GM18861 (cell line): Measurements from ENCODE around the gene MPP7.

Experiments
- ATAC-seq: cut with Tn5 transposase; IDR thresholded peaks from one replicate; pipeline ENCODE4 v1.9.1; 2021; ENCODE audit not compliant: unreplicated experiment

MPP7 gene

GRCh38 chr10:28307267-28307666, 4.4 kb upstream of the MPP7 start:
- no peak for ATAC-seq

GRCh38 chr10:28305553-28305952, 2.7 kb upstream of the MPP7 start:
- no peak for ATAC-seq

- ATAC-seq: no peak
Measured at GRCh38 chr10:28304032-28304571, 1.2 kb upstream of the MPP7 start.

GRCh38 chr10:28302012-28302637, 739 bp downstream of the MPP7 start:
- no peak for ATAC-seq

- no peak for ATAC-seq
Measured at GRCh38 chr10:28300027-28300426, 2.8 kb downstream of the MPP7 start.

GRCh38 chr10:28298951-28299350, 3.9 kb downstream of the MPP7 start:
- ATAC-seq: no peak

GRCh38 chr10:28296023-28296422, 6.8 kb downstream of the MPP7 start:
- ATAC-seq: no peak

- ATAC-seq: no peak
Measured at GRCh38 chr10:28295336-28295735, 7.5 kb downstream of the MPP7 start.

- no peak for ATAC-seq
Measured at GRCh38 chr10:28294809-28295208, 8.1 kb downstream of the MPP7 start.

- ATAC-seq: no peak
Measured at GRCh38 chr10:28294169-28294532, 8.7 kb downstream of the MPP7 start.

GRCh38 chr10:28293236-28294168, 9.4 kb downstream of the MPP7 start:
- ATAC-seq: no peak

GRCh38 chr10:28291881-28292297, 11.0 kb downstream of the MPP7 start:
- ATAC-seq: no peak

- no peak for ATAC-seq
Measured at GRCh38 chr10:28285816-28286215, 17.0 kb downstream of the MPP7 start.

GRCh38 chr10:28284126-28284525, 18.7 kb downstream of the MPP7 start:
- ATAC-seq: no peak

- no peak for ATAC-seq
Measured at GRCh38 chr10:28283251-28283650, 19.6 kb downstream of the MPP7 start.

GRCh38 chr10:28282336-28282735, 20.5 kb downstream of the MPP7 start:
- ATAC-seq: no peak

GRCh38 chr10:28281726-28282315, 21.0 kb downstream of the MPP7 start:
- no peak for ATAC-seq

GRCh38 chr10:28280652-28281051, 22.2 kb downstream of the MPP7 start:
- no peak for ATAC-seq

- ATAC-seq: no peak
Measured at GRCh38 chr10:28279878-28280277, 23.0 kb downstream of the MPP7 start.

GRCh38 chr10:28278842-28279241, 24.0 kb downstream of the MPP7 start:
- ATAC-seq: no peak

GRCh38 chr10:28276384-28276783, 26.5 kb downstream of the MPP7 start:
- no peak for ATAC-seq

GRCh38 chr10:28274475-28274874, 28.4 kb downstream of the MPP7 start:
- ATAC-seq: no peak
